CD4-positive, alpha-beta T cell (primary cell): ENCODE data around the gene MAP2K3. TPM values are rescaled to one million over a fixed set of nuclear protein-coding genes. Genes with fewer than 3 reads are reported as not detected.

Experiments used
- ATAC-seq: fragments of 200-7000 bp; cut with Tn5 transposase; one replicate; pipeline ENCODE4 v1.10.0; 2022; ENCODE audit warnings: mild to moderate bottlenecking; ENCODE audit not compliant: poor library complexity
- CTCF ChIA-PET: fragments of 350-600 bp; sonication (Branson Sonifier 250); formaldehyde crosslinking; loops from one replicate; lab custom pipeline; 2021; ENCODE audit warnings: antibody characterized with exemption, inconsistent platforms; lab: Charles Lee
- POLR2A ChIA-PET: fragments of 350-600 bp; sonication (Branson Sonifier 250); formaldehyde crosslinking; loops from one replicate; lab custom pipeline; 2021; ENCODE audit warnings: antibody characterized with exemption, inconsistent platforms; lab: Charles Lee
- DNase-seq, 14 experiments: peaks; one replicate each; pipeline ENCODE4 v3.0.0-alpha.2; 2013 to 2020; ENCODE audit warnings: mixed read lengths in 2 of 14
- H3K27ac ChIP-seq, 2 donors: one replicate each; pipeline versions ENCODE4 v1.5.1 to v1.7.0; 2013; ENCODE audit warnings: low read length in 2 of 2, low read depth in 1 of 2, mild to moderate bottlenecking in 1 of 2
- H3K27me3 ChIP-seq, 2 experiments: 1 replicate in 1 of 2; 2 replicates in 1 of 2; pipeline versions ENCODE4 v1.6.1 to v1.7.0; 2013; ENCODE audit warnings: low read length in 2 of 2, control low read depth in 1 of 2, mild to moderate bottlenecking in 1 of 2, moderate library complexity in 1 of 2; ENCODE audit not compliant: insufficient read depth in 2 of 2, control insufficient read depth in 1 of 2
- H3K36me3 ChIP-seq: one replicate; pipeline ENCODE4 v1.6.1; 2013; ENCODE audit warnings: low read length, control low read depth; ENCODE audit not compliant: insufficient read depth
- H3K4me1 ChIP-seq: one replicate; pipeline ENCODE4 v1.6.1; 2013; ENCODE audit warnings: low read length, control low read depth; ENCODE audit not compliant: insufficient read depth
- H3K4me3 ChIP-seq: one replicate; pipeline ENCODE4 v1.5.1; 2013; ENCODE audit warnings: mild to moderate bottlenecking, low read length, moderate library complexity
- H3K9me3 ChIP-seq, 2 experiments: 1 replicate in 1 of 2; 2 replicates in 1 of 2; pipeline versions ENCODE4 v1.6.1 to v1.7.0; 2013; ENCODE audit warnings: low read length in 2 of 2, mild to moderate bottlenecking in 2 of 2, control low read depth in 1 of 2, moderate library complexity in 1 of 2; ENCODE audit not compliant: control insufficient read depth in 1 of 2, insufficient read depth in 1 of 2
- H3K27ac Mint-ChIP-seq: one replicate; pipeline ENCODE4 v1.8.0; 2020; ENCODE audit warnings: mixed read lengths
- H3K27me3 Mint-ChIP-seq: one replicate; pipeline ENCODE4 v1.8.0; 2021; ENCODE audit warnings: mixed read lengths
- H3K36me3 Mint-ChIP-seq: one replicate; pipeline ENCODE4 v1.8.0; 2021; ENCODE audit warnings: low read depth, mixed read lengths
- H3K4me1 Mint-ChIP-seq: one replicate; pipeline ENCODE4 v1.8.0; 2021; ENCODE audit warnings: low read depth, mixed read lengths
- H3K4me3 Mint-ChIP-seq: one replicate; pipeline ENCODE4 v1.8.0; 2020; ENCODE audit warnings: mild to moderate bottlenecking, mixed read lengths
- H3K9me3 Mint-ChIP-seq: one replicate; pipeline ENCODE4 v1.8.0; 2020; ENCODE audit warnings: mixed read lengths
- intact Hi-C, 2 experiments: fragments of 100-400 bp; cut with DNase I in 1 of 2; cut with micrococcal nuclease in 1 of 2; formaldehyde crosslinking; loops; one replicate each; pipeline versions ENCODE4 v1.15.1 to v1.9.0; 2023 to 2025; cut with DNase I, micrococcal nuclease
- total RNA-seq, 174 experiments: library from RNA in 2 of 174; stranded (reverse) in 2 of 174; gene quantifications; one replicate each; pipeline ENCODE4 v1.2.3 and lab custom pipeline; 2021 to 2026
- TF ChIP-seq, protein P1 (sequence below): fragments of 200-600 bp; IDR thresholded peaks from one replicate; pipeline ENCODE4 v1.8.0; 2022; ENCODE audit warnings: antibody characterized with exemption, mild to moderate bottlenecking

Gene MAP2K3
- total RNA-seq, 2 experiments from 2014 or later = 36.8 to 38.5 TPM

- Histone ChIP-seq H3K9me3 (no peaks in the 10 kb centered on the region), H3K4me3 (no peak overlapping the region), H3K27me3 (no peaks in the 10 kb centered on the region), H3K36me3 (no peaks in the 10 kb centered on the region), H3K4me1 (peaks cover 28% of the 10 kb centered on the region), H3K27ac (no peak overlapping the region)
- intact Hi-C loops = no loop called here
- ChIA-PET CTCF (interaction anchor here (1.2 to 1.9 kb wide), 4 partner anchors 31 to 206 kb away, joined by 3 to 5 read pairs (median 3); no protein-coding TSS in a partner anchor), POLR2A (no interaction called here)
- DNase-seq (no peak), ATAC-seq (no peak)
- H3K27me3 Mint-ChIP-seq = no peaks in the 10 kb centered on the region
- TF ChIP-seq, protein P1, sequence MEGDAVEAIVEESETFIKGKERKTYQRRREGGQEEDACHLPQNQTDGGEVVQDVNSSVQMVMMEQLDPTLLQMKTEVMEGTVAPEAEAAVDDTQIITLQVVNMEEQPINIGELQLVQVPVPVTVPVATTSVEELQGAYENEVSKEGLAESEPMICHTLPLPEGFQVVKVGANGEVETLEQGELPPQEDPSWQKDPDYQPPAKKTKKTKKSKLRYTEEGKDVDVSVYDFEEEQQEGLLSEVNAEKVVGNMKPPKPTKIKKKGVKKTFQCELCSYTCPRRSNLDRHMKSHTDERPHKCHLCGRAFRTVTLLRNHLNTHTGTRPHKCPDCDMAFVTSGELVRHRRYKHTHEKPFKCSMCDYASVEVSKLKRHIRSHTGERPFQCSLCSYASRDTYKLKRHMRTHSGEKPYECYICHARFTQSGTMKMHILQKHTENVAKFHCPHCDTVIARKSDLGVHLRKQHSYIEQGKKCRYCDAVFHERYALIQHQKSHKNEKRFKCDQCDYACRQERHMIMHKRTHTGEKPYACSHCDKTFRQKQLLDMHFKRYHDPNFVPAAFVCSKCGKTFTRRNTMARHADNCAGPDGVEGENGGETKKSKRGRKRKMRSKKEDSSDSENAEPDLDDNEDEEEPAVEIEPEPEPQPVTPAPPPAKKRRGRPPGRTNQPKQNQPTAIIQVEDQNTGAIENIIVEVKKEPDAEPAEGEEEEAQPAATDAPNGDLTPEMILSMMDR = no peak
- no peaks in the 10 kb centered on the region for H3K9me3 Mint-ChIP-seq
- H3K27ac Mint-ChIP-seq = no peak overlapping the region
- no peak overlapping the region for H3K4me3 Mint-ChIP-seq
- peaks cover 38% of the 10 kb centered on the region for H3K4me1 Mint-ChIP-seq
- no peaks in the 10 kb centered on the region for H3K36me3 Mint-ChIP-seq
These were observed 35.3 kb upstream of the MAP2K3 start for GRCh38 chr17:21249086-21249795.

DNA sequence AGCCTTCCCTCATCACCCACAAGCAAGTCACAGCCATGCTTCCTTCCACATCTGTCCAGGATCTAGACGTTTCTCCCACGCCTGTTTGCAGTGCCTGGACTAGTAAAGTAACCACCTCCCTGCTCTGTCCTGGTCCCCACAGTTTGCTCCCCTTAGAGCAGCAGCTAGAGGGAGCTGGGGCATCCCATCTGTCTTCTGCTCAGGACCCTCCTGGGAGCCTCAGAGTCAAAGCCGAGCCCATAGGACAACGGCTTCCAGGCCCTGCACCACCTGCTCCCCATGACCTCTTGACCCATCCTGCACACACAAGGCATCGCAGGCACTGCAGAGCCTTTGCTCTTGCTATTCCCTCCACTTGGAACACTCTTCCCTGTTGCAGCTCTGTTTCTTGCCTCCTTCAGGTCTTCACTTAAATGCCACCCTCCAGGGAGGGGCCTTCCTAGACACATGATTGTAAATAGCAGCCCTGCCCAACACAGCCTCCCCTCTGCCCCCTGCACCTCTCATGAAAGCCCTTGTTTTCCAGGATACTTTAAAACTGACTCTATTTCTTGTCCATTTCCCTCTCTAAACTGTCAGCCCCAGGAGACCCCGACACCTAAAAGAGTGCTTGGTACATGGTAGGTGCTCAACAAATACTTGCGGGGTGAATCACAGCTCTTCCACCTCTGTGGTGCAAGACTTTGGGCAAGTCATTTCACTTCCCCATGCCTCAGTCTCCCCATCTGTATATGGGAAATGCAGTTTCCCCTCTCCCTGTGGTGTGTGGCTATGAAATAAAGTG lies 34.4 kb upstream of the MAP2K3 start:
- no peak overlapping the region for H3K27ac ChIP-seq
- H3K36me3 Mint-ChIP-seq = no peaks in the 10 kb centered on the region
- ChIA-PET POLR2A (interaction anchor here (1.3 kb wide), 1 partner anchor 26 kb away, joined by 6 read pairs; no protein-coding TSS in a partner anchor), CTCF (interaction anchor here (1.2 to 1.9 kb wide), 4 partner anchors 30 to 207 kb away, joined by 3 to 5 read pairs (median 3); no protein-coding TSS in a partner anchor)
- H3K4me3 ChIP-seq = no peak overlapping the region
- H3K4me1 Mint-ChIP-seq = peaks cover 38% of the 10 kb centered on the region
- H3K27me3 ChIP-seq = no peaks in the 10 kb centered on the region
- H3K36me3 ChIP-seq = no peaks in the 10 kb centered on the region
- H3K4me3 Mint-ChIP-seq = peak overlapping the region; percentile 12
- no peaks in the 10 kb centered on the region for H3K9me3 Mint-ChIP-seq
- intact Hi-C loops = loop anchor here in 1 of 2 experiments (5.0 kb wide), 1 partner anchor 37 kb away; no protein-coding TSS in a partner anchor
- DNase-seq (no peak), ATAC-seq (no peak)
- H3K9me3 ChIP-seq = no peaks in the 10 kb centered on the region
- no peaks in the 10 kb centered on the region for H3K27me3 Mint-ChIP-seq
- H3K27ac Mint-ChIP-seq = peak overlapping the region; percentile 30
- peaks cover 29% of the 10 kb centered on the region for H3K4me1 ChIP-seq
- TF ChIP-seq, protein P1 = no peak

- H3K4me1 ChIP-seq = peaks cover 27% of the 10 kb centered on the region
These were observed 33.7 kb upstream of the MAP2K3 start for GRCh38 chr17:21250854-21251253.

More at GRCh38 chr17:21250854-21251253, 33.7 kb upstream of the MAP2K3 start:
- TF ChIP-seq, protein P1 = no peak
- Mint-ChIP-seq H3K4me3 (peak overlapping the region; percentile 12), H3K27ac (peak overlapping the region; percentile 30), H3K27me3 (no peaks in the 10 kb centered on the region), H3K4me1 (peaks cover 38% of the 10 kb centered on the region), H3K36me3 (no peaks in the 10 kb centered on the region), H3K9me3 (no peaks in the 10 kb centered on the region)
- intact Hi-C loops = loop anchor here in 1 of 2 experiments (5.0 kb wide), 1 partner anchor 36 kb away; no protein-coding TSS in a partner anchor
- no peaks in the 10 kb centered on the region for H3K9me3 ChIP-seq
- no peak overlapping the region for H3K4me3 ChIP-seq
- POLR2A ChIA-PET = interaction anchor here (1.3 kb wide), 2 partner anchors 14 to 25 kb away, joined by 3 to 6 read pairs; no protein-coding TSS in a partner anchor
- no peaks in the 10 kb centered on the region for H3K36me3 ChIP-seq
- no peak for DNase-seq
- no peak for ATAC-seq
- CTCF ChIA-PET = interaction anchor here (1.6 kb wide), 1 partner anchor 208 kb away, joined by 3 read pairs; no protein-coding TSS in a partner anchor
- no peak overlapping the region for H3K27ac ChIP-seq
- H3K27me3 ChIP-seq = no peaks in the 10 kb centered on the region
